Body of pancreas (tissue), 4 donors: Measurements from ENCODE around the gene INPP5B.

Experiments used
- CTCF ChIP-seq, 7 experiments: fragments of 450-650 bp in 4 of 7; fragments of 200-600 bp in 3 of 7; sonication (generic) in 3 of 7; IDR thresholded peaks; one replicate each; pipeline ENCODE4 v1.5.1; 2016 to 2019; ENCODE audit warnings: antibody characterized with exemption in 7 of 7
- POLR2A ChIP-seq, 3 donors: fragments of 450-650 bp; IDR thresholded peaks; one replicate each; pipeline ENCODE4 v1.6.1; 2016; ENCODE audit warnings: antibody characterized with exemption in 3 of 3, mild to moderate bottlenecking in 2 of 3

DNA sequence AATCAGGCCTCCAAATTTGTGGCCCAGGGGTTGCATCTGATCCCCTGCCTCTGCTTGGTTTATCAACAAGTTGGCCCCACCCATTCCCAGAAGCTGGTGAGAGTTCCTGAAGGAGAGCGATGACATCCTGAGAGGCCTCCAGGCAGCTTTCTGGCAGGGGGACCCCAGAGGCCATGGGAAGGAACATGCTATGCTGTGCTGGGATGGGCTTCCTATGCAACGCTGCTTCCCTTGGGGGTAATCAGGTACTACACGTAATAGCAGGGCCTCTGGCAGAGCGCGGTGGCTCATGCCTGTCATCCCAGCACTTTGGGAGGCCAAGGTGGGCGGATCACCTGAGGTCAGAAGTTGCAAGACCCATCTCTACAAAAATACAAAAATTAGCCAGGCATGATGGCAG, 79.1 kb downstream of the INPP5B start:
- TF ChIP-seq CTCF (IDR thresholded peaks at IDR 0.05): no peak
- TF ChIP-seq POLR2A (IDR thresholded peaks at IDR 0.05): no peak
